CD4-positive, alpha-beta T cell treated with Interleukin-6 at 100 ng/mL for 8 hours (primary cell): Measurements from ENCODE around the gene UFC1.
A peak's percentile ranks its signal among the peaks of the same experiment; 100 is the strongest.

Experiments used
- DNase-seq: peaks from one replicate; pipeline ENCODE4 v3.0.0-alpha.2; 2020; ENCODE audit warnings: mixed read lengths, low spot score

UFC1 gene

DNA sequence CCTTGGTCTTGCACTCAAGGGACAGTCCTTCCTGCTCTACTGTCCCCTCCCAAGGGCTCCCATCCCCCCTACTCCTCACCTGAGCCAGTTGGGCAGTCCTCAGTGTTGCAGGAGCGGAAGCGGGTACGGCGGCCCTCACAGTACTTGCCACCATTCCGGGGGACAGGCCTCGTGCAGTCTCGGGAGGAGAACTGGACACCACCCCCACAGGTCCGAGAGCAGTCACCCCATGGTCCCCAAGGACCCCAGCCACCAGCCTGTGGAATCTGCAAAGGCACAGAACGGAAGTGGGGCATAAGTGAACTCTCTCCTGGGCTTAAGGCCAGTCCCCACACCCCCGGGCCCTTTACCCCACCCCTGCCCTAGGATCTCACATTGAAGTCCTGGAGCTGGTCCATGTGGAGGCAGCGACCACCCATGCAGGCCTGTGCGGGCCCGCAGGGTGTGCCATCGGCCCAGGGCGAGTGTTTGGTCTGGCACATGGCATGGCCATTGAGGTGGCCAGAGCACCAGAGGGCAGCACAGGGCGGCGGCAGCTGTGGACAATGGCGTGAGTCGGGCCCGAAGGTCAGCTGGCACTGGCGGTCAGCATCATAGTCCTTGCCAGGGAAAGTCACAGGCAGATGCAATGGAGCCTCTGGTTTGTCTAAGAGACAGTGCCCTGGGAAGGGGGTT, 39.9 kb downstream of the UFC1 start:
- DNase-seq: no peak

DNA sequence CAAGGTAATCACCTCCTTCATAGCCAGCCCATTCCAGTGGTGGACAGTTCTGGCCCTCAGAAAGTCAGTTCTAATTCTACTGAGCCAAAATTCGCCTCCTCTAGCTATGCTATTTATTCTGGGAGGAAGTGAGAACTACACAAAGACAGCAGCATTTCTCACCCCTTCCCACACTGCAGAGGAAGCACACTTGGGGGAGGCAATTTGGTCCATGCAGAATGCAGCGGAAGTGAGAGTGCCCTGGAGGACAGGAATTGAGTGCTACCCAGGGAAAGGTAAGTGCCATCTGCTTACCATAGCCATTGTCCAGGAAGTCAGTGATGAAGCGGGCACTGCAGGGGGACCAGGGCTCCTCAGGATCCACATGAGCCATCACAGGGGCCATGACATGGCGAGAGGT, 41.4 kb downstream of the UFC1 start:
- no peak for DNase-seq

DNA sequence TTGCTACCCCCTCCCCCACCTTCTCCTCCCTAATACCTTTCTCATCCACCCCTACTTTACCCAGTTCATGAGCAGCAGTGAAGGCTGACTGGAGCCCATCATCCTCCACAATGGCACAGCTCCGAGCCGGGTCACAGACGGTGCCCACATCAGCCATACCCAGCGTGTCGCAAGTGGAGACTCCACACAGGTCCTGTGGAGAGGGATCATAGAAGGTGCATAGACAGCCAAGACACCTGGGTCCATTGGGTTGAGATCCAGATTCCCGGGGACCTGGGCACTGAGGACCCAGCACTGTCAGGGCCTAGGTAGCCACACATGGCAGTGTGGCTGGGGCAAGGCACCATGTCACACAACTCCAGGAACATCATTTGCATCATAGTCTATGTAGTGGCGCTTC, 42.3 kb downstream of the UFC1 start:
- DNase-seq: no peak

DNA sequence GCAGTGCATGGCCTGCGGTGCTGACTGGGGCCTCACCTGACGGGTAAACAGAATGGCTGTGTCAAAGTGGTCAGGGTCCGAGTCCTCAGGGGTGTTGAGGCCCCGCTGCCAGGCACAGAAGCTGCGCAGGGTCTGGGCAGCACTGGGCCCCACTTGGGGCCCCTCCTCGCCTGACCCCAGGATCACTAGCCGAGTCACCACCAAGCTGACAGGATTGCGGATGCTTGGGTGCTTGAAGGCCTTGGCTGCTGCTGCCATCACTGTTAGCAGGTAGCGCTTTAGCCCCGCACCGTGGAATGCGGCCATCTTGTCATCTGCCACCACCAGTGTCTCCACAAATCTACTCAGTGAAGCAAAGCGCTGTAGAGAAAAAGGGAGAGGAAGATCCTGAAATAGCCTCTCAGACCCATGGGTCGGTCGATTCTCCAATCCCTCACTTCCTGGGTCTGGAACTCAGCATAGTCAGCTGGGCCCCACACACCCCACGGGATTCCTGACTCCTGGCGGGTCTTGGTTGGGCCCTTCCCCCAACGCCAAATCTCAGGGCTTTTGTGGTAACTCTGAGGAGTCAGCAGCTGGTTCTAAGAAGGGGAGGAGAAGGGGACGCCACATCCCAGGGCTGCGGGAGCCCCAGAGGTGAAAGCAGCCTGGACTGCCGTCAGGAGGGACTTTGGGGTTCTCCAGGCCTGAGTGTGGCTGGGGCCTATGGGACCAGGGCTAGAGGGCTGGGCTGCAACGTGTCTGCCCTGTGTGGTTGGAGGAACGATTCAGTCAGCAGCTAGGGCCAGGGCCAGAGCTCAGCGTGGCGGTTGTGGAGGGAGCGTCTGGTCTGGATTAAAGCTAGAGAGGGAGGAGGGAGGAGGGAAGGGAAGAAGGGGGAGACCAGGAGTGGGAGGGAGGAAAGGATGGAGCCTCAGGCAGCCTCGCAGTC, 43.0 kb downstream of the UFC1 start:
- DNase-seq: no peak

DNA sequence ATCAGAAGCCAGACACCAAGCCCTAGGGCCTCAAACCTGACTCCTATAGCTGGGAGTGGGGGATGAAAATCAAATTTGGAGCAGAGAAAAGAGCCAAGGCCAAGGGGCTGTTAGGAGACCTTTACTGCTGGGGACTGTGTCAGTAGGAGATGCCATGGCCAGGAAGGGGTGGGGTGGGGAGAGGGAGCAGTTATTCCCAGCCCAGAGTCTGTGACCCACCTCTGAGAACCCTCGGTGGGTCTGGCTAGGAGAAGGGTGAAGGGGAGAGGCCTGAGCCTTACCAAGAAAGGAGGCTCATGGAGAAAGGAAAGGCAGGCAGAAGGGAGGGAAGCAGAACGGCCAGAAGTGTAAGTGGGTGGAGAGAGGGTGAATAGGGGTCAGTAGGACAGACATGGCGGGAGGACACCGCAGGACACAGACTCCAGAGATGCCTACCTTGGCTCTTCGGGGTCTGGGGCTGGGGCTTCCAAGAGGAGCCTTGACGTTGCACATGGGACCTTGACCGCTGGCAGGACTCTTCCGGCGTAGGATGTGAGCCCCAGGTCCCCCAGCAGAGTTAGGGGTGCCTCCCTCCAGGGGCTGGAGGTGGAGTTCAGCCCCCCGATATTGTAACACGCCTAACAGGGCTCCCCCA, 43.9 kb downstream of the UFC1 start:
- no peak for DNase-seq

DNA sequence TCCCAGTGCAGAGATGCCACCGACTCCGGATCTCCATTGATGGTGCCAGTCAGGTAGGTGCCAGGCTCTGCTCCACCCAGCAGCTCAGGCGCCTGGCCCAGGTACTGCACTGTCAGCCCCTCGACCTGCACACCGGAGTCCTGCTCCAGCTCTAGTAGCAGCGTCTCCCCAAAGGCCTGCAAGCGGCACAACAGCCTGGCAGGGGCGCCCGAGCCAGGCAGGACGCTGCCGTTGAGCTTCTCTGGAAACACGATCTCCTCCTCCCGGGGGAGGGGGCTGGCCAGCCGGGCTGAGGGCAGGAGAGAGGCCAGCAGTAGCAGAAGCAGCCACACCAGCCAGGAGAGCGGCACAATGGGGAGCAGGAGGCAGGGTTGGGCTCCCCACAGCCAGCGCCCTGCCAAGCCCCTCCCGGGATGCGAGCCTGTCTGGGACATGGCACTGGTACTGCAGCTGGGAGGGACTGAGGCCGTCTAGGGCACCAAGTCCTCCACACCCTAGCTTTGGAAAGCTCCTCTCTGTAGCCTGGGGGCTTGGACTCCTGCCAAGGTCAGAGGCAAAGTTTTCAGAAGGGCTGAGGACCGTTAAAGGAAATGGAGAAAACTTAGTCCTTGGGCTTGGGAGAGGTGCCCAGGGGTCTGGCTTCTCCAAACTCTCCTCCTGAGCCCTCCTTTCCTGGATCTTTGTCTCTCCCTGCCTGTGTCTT, 44.6 kb downstream of the UFC1 start:
- no peak for DNase-seq

DNA sequence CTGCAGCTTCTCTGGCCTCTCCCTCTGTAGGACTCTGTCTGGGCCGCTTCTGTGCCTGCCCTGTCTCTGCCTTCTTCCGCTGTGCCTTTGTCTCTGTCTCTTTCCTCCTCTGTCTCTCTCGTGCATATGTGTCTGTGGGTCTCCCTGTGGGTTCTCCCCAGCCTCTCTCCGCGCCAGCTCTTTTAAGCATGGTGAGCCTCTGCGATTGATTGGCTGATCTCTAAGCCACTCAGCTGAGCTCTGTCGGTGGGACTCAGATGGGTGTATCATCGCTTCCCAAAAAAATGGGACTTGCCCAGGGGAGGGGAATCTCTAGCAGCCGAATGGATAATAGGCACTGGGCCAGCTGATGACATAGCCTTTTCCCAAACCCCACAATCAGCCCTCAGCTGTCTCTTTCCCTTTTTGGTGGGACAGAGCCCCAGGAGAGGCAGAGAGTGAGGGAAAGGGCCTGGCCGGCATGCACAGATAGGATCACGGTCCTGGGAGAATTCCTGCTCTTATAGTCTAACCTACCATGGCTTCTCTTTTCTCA, 45.2 kb downstream of the UFC1 start, which contains the start of gene ADAMTS4:
ADAMTS4 (minus strand) TSS at position 158 of the 535 bp plus-strand sequence. CDS start 427 bp downstream, outside the sequence.
- no peak for DNase-seq

DNA sequence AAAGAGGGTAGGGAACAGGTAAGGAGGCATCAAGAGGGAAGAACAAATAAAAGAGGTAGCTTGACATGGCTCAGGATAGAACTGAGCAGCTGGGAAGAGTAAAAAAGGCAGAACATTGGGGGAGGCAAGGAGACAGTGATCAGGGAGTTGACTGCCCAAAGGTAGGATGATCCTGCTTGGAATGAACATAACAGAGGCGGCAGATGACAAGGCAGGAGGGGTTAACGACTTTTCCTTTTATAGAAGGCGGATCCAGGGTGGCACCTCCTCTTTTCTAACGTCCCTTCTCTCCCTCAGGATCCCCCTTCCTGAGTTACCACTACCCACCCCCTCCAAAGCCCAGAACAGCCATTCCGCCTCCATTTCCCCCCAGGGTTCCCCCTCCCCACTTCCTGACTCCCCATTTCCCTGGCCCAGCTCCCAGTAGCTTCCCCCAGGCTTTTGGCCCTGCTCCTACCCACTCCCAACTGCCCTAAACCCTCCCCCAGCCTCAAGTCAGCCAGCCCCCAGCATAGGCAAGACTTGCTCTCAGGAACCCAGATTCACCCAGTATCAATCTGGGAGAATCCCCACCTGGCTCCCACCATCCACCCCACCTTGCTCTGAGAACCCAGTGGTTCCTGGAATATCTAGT, 45.8 kb downstream of the UFC1 start:
- no peak for DNase-seq

DNA sequence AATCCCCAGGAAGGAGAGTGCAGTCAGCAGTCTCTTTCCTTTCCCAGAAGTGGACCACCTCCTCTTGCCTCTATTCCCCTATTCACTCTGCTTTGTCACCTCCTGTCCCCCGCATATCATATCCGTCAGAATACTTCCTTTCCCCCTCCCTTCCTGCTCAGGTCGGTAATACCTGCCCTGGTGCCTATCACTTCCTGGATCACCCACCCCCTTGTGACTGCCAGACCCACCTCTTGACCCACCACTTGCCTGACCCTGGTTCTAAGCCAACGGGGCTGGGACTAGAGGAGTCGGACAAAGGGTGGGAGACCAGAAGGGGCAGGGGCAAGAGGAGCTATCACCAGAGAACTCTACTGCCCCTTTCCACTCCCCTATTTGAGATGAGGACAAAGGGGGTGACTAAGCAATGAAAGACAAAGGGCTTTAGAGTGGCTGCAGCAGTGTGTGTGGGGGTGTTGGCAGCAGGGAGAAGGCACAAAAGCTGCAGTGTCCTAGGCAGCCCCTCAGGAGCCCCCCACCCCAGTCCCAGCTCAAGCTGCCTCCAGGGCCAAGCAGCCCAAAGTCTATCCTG, 46.7 kb downstream of the UFC1 start:
- no peak for DNase-seq

DNA sequence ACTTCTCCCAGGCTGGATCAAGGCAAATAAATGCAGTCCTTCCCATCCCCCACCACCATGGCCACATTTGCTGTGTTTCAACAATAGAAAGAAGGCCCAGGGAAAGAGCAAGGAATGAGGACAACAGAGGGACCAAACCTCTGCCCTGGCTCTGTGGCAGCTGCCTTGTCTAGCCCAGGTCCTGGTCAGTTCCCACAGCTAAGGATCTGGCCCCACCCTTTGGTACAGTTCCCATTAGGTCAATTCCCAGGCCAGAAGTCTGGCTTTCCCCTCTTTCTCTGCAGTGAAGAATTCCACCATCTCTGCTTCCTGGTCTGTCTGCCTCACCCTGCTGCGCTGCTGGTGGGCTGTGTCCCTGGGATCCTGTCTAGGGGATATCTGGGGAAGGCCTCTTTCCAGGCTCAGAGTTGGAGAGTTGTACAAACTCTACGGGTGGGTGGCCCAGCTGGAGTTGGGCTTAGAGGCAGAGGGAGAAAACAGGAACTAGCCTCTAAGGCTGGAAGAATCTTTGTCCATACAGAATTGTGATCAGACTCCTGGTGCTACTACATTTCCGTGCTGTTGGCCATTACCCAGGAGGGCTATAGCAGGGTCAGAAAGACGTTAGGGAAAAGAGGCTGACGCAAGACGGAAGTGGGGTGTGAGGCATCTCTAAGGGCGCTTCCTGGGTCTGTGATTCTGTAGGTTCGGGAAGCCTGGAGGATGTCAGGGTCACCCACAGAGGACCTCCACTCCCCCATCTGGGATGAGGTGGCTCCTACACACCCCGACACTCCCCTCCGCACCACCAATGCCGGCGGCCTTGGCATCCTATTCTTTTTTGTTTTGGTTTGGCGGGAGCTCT, 47.4 kb downstream of the UFC1 start:
- DNase-seq: no peak

DNA sequence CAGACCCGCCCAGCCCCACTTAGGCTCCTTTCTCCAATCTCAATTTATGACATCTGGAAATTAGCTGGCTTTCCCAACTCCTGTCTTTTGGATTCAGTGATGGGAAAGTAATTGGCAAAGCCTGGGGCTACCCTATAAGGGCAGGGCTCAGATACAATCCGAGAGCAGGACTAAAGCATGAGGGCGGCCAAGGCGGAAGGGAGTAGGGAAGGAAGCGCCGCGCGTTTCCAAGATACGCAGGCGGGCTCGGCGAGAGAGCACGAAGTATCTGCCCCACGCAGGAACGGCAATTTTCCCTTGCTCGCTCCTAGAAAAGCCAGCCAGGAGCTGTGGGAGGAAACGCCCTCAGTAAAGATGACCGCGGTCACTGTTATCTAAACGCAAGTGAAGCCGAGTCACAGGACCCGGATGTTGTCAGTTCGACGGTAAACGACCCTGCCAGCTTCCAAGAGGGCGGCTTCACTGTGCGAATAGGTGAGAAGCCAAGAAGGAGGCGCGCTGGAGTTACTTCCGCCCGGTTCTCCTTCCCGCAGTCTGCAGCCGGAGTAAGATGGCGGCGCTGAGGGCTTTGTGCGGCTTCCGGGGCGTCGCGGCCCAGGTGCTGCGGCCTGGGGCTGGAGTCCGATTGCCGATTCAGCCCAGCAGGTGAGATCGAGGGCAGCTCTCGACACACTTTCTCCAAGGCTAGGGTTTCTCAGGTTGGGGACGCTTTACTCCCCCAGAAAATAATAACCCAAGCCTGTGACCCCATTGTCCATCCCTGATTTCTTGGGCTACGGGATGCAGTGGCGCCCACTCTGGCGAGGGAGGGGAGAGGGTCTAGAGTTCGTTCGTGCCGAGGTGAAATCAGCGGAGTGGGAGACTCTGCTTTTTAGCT, 48.3 kb downstream of the UFC1 start, which contains the start of gene NDUFS2:
NDUFS2 (plus strand) TSS at position 532 of the 877 bp plus-strand sequence; CDS start at position 551, 19 bp downstream.
- DNase-seq: peak; percentile 97

DNA sequence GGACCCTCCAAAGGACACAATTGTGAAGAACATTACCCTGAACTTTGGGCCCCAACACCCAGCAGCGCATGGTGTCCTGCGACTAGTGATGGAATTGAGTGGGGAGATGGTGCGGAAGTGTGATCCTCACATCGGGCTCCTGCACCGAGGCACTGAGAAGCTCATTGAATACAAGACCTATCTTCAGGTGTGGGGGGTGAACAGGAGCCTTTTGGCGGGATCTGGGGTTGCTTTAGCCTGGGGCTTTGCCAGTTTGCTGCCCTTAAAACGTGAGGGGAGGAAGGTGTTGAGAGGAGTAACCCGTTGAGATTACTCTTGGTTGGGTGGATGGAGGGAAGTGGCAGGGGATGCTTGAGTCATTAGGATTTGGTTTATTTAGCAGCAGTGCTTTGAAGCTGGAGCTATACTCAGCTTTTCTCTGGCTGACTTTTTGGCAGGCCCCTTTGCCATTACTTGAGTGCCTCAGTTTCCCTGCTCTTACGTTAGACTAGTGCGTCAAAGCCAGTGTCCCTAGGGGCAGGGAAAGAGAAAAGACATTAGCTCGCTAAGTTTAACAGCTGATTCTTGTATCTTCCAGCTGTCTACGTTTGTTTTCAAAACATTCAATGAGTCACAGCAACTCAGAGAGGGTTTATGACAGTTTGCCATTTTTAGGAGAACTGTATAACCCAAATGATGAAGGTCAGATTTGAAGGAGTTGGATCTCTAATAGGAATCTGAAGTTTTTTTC, 52.8 kb downstream of the UFC1 start:
- no peak for DNase-seq

DNA sequence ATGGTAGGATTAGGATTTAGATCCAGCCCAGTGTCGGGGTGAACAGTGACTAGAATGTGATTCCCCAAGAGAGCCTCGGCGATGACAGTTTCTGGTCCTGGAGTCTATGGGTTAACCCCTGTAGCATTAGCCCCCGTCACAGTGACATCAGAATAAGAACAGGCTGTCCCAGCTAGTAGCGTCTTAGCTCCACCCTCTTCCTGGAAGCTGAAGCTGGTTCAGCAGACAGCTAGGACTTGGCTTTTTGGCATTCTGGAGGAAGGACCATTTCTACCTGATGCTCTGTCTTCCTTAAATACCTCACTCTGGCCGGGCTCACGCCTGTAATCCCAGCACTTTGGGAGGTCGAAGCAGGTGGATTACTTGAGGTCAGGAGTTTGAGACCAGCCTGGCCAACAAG, 53.4 kb downstream of the UFC1 start:
- DNase-seq: no peak
